Esophagus mucosa (tissue), 1 donor: ENCODE data around the gene SPRED2. TPM values are rescaled to one million over a fixed set of nuclear protein-coding genes. Genes with fewer than 3 reads are reported as not detected.
A peak's percentile ranks its signal among the peaks of the same experiment; 100 is the strongest.

Experiments used
- ATAC-seq: fragments of 200-7000 bp; cut with Tn5 transposase; one replicate; pipeline ENCODE4 v1.9.1; 2020
- total RNA-seq: library from RNA; stranded (reverse); gene quantifications from one replicate; pipeline ENCODE4 v1.2.4, GENCODE V29; 2023
- donor health status: DM: yes; HTN: yes; CAD: no.

The SPRED2 gene
- total RNA-seq, 1 donor from 2014 or later, result 12.8 TPM

DNA sequence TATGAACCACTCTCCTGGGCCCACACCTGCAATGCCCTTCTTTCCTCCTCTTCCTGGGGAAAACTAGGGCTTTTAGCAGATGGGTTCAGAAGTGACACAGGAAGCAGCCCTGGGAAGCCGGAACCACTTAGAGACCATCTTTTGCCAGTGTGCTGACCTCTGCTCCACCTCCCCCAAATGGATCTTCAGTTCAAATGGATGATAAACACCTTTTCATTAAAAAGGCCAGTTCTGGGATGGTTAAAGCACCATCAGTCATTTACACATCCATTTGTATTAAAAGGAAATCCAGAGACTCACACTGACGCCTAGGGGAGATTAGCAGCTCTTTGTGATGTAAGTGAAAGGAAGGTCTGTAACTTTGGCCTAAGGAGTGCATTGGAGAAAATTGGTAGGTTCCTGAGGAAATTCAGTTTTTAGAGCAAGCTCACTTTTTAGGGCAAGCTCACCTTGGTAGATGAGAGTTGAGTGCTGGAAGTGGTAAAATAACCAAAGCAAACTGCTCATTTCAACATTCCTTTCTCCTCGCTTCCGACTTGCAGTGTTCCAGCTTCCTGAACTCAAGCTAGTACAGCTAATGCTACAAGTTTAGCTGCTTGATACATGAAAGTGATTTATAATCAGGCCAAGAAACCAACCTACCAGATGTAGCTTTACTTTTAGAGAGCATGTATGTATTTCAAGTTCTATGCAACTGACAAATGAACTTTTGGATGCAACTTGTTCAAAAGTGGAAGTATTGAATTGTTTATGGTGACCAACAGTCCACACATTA lies 157.1 kb downstream of the SPRED2 start:
- ATAC-seq, result no peak

DNA sequence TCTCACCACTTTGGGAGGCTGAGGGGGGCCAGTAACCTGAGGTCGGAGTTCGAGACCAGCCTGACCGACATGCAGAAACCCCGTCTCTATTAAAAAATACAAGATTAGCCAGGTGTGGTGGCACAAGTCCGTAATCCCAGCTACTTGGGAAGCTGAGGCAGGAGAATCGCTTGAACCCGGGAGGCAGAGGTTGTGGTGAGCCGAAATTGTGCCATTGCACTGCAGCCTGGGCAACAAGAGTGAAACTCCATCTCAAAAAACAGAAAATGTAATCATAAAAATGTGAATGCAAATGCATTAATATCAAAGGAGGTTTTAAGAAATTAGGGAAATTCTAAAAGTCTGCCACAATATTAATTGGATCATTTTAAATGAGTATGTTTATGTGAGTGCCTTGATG lies 159.1 kb downstream of the SPRED2 start:
- no peak for ATAC-seq

DNA sequence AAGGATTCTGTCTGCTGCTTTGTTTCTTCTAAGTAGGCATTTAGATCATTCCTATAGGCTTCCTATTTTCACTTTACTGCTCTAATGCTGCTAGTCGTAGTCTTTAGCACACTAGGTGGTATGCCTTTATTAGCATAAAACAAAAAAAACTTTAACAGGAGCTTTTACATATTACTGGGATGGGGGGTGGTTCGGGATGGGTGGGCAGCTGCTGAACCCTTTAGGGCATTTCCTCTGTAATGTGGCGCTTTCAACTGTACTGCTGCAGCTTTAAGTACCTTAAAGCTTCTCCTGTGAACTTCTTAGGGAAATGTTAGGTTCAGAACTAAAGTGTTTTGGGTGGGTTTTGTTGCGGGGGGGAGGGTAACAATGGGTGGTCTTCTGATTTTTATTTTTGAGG lies 163.4 kb downstream of the SPRED2 start:
- no peak for ATAC-seq

DNA sequence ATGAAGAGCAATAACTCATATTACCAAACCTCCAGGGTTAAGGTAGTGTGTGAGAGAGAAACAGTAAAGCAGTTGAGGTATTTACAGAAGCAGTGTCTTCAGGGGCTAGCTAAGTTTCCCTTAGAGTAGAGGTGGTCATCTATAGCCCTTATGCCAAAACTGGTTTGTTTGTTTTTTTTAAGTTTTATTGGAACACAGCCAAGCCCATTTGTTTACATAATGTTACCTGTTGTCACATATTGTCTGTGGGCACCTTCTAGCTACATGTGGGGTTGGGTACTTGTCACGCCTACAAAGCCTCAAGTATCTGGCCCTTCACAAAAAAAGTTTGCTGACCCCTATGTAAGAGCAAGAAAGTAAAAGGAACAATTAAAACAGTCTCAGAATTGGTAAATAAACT lies 165.4 kb downstream of the SPRED2 start:
- ATAC-seq, result no peak

DNA sequence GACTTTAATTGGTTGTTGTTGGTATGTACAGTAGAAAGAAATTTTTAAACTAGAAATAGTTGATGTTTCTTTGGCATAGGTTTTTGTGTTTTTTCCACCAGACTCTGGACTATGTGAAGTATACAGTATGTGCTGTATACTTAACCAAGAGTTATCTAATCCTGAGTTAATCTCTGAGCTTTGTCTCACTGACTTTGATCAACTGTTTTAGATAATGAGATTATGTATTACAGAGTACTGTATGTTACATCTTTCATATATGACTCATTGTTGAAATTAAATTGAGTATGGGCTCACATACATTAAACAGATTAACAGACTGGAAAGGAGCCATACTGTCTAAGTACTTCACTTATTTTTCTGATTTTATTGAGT lies 166.7 kb downstream of the SPRED2 start:
- no peak for ATAC-seq

DNA sequence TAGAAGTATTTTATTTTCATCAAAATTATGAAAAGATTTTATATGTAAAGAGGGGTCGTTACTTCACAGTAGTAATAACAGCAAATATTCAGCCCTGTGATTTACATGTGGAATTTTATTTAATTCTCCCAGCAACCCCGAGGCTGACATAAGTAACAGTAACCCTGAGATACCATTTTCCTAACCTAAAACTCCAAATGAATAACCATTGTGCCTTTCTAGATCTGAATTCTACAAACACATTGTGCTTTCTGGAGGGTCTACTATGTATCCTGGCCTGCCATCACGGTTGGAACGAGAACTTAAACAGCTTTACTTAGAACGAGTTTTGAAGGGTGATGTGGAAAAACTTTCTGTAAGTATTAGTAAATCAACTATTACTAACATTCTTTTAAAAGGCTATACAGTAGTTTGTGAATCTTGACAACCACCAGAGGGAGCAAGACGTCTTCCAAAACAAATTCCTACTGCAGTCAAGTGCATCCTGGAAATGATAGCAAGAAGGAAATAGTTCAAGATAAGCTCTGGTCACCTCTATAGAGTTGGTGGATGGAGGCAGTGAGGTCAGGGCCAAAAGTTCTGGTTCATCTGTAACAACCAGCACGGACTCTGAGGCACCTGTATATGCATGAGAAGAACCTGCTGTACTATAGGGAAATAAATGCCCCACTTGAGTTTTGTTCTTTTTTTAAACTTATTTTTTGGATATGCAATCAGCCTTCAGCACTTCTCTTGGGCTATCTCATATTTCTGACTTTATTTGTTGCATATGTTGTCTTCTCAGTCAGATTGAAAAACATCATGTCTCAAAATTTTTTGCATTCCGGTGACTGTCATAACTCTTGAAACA lies 167.4 kb downstream of the SPRED2 start:
- peak; percentile 55 for ATAC-seq

DNA sequence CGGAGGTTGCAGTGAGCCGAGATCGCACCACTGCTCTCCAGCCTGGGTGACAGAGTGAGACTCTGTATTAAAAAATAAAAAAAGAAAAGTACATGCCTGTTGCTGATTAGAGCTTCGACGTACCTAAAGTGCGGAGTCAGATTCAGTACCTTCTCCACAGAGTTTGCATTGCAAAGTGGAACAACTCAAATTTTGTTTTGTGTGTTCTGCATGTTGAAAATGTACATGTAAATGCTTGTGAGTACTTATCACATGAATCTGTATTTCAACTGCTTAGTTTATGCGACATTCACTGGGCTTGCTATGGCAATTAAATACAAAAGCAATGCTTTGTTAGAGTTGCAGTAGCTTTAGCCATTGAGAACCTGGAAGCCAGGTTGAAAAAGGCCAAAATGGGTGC lies 168.4 kb downstream of the SPRED2 start:
- ATAC-seq, result no peak

DNA sequence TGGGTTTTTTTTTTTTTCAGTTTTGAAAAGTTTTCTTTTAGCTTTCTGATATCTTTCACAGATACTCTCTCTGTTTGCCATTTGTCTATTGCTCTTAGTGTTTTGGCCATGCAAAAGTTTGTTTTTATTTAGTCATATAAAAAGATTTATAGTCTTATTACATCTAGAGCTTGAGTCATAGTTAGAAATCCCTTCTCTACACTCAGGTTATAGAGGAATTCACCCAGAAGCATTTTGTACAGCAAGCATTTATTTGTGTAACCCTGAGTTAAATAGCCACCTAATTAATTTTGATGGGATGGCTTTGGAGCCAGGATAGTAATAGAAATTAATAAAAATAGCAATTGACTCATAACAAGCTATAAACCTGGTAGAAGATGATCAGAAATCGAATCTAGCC lies 169.1 kb downstream of the SPRED2 start:
- no peak for ATAC-seq

DNA sequence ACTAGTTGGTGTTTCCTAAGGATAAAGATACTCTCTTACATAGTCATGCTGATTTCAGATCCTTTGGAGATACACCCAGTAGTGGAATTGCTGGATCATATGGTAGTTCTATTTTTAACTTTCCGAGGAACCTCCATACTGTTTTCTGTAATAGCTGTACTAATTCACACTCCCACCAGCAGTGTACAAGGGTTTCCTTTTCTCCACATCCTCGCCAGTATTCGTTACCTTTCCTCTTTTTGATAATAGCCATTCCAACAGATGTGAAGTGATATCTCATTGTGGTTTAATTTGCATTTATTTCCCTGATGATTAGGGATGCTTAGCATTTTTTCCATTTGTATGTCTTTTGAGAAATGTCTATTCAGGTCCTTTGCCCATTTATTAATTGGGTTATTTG lies 170.7 kb downstream of the SPRED2 start:
- ATAC-seq, result no peak

Other genes with a start within 250 kb of the SPRED2 start
- 177 TPM for gene ACTR2, start 204.8 kb downstream of the SPRED2 start, total RNA-seq